Duodenal mucosa (tissue), 2 donors: Measurements from ENCODE around the gene ITPRIP.
A peak's percentile ranks its signal among the peaks of the same experiment; 100 is the strongest.

Experiments
- H3K27ac ChIP-seq: one replicate; pipeline ENCODE4 v1.7.0; 2013; ENCODE audit warnings: low read depth, low read length
- H3K27me3 ChIP-seq, 2 donors: one replicate each; pipeline ENCODE4 v1.7.0; 2013; ENCODE audit warnings: low read length in 2 of 2, control low read depth in 1 of 2; ENCODE audit not compliant: insufficient read depth in 2 of 2, control insufficient read depth in 1 of 2
- H3K36me3 ChIP-seq, 2 donors: one replicate each; pipeline ENCODE4 v1.7.0; 2013; ENCODE audit warnings: low read length in 2 of 2, control low read depth in 1 of 2; ENCODE audit not compliant: insufficient read depth in 2 of 2, control insufficient read depth in 1 of 2
- H3K4me1 ChIP-seq, 2 donors: one replicate each; pipeline ENCODE4 v1.7.0; 2013; ENCODE audit warnings: low read length in 2 of 2, control low read depth in 1 of 2; ENCODE audit not compliant: insufficient read depth in 2 of 2, control insufficient read depth in 1 of 2
- H3K4me3 ChIP-seq, 2 donors: one replicate each; pipeline ENCODE4 v1.7.0; 2013; ENCODE audit warnings: low read length in 2 of 2, low read depth in 1 of 2
- H3K9ac ChIP-seq, 2 donors: one replicate each; pipeline ENCODE4 v1.7.0; 2013; ENCODE audit warnings: low read length in 2 of 2, low read depth in 1 of 2
- H3K9me3 ChIP-seq, 2 donors: one replicate each; pipeline ENCODE4 v1.7.0; 2013; ENCODE audit warnings: low read length in 2 of 2, control low read depth in 1 of 2; ENCODE audit not compliant: control insufficient read depth in 1 of 2

ITPRIP gene

GRCh38 chr10:104333728-104334373 is 4.4 kb downstream of the ITPRIP start:
- Histone ChIP-seq H3K9me3 (no peaks in the 10 kb centered on the region), H3K4me1 (peaks cover 53 to 62% of the 10 kb centered on the region in 2 donors), H3K9ac (no peak overlapping the region), H3K36me3 (no peaks in the 10 kb centered on the region), H3K27me3 (no peaks in the 10 kb centered on the region), H3K27ac (no peak overlapping the region), H3K4me3 (no peak overlapping the region)

- H3K36me3 ChIP-seq: no peaks in the 10 kb centered on the region
- no peaks in the 10 kb centered on the region for H3K27me3 ChIP-seq
- peaks cover 60 to 69% of the 10 kb centered on the region in 2 donors for H3K4me1 ChIP-seq
- no peak overlapping the region for H3K9ac ChIP-seq
- H3K4me3 ChIP-seq: no peak overlapping the region
- H3K27ac ChIP-seq: no peak overlapping the region
- H3K9me3 ChIP-seq: no peaks in the 10 kb centered on the region
Observed at GRCh38 chr10:104333032-104333727, 5.1 kb downstream of the ITPRIP start.

- no peak overlapping the region for H3K4me3 ChIP-seq
- no peak overlapping the region for H3K9ac ChIP-seq
- H3K27me3 ChIP-seq: no peaks in the 10 kb centered on the region
- no peak overlapping the region for H3K27ac ChIP-seq
- H3K9me3 ChIP-seq: no peaks in the 10 kb centered on the region
- peaks cover 67 to 77% of the 10 kb centered on the region in 2 donors for H3K4me1 ChIP-seq
- H3K36me3 ChIP-seq: no peaks in the 10 kb centered on the region
Observed at GRCh38 chr10:104332243-104333031, 5.8 kb downstream of the ITPRIP start.

GRCh38 chr10:104331208-104331838 is 6.9 kb downstream of the ITPRIP start:
- H3K4me1 ChIP-seq: peaks cover 75 to 76% of the 10 kb centered on the region in 2 donors
- no peaks in the 10 kb centered on the region for H3K9me3 ChIP-seq
- peak overlapping the region; percentile 70 for H3K27ac ChIP-seq
- H3K27me3 ChIP-seq: no peaks in the 10 kb centered on the region
- H3K4me3 ChIP-seq: peak overlapping the region; percentile 1 to 24
- no peaks in the 10 kb centered on the region for H3K36me3 ChIP-seq
- H3K9ac ChIP-seq: peak overlapping the region; percentile 22 to 24

GRCh38 chr10:104330168-104331110 is 7.8 kb downstream of the ITPRIP start:
- Histone ChIP-seq H3K27ac (peak overlapping the region; percentile 70), H3K9ac (peak overlapping the region; percentile 22 to 24), H3K27me3 (no peaks in the 10 kb centered on the region), H3K36me3 (no peaks in the 10 kb centered on the region), H3K9me3 (no peaks in the 10 kb centered on the region), H3K4me3 (peak overlapping the region in 1 of 2 donors; percentile 24), H3K4me1 (peaks cover 76 to 79% of the 10 kb centered on the region in 2 donors)

- Histone ChIP-seq H3K9me3 (no peaks in the 10 kb centered on the region), H3K27me3 (no peaks in the 10 kb centered on the region), H3K36me3 (no peaks in the 10 kb centered on the region), H3K4me1 (peaks cover 76 to 80% of the 10 kb centered on the region in 2 donors), H3K4me3 (peak overlapping the region in 1 of 2 donors; percentile 7), H3K9ac (peak overlapping the region in 1 of 2 donors; percentile 15), H3K27ac (peak overlapping the region; percentile 28)
Observed at GRCh38 chr10:104329735-104330134, 8.5 kb downstream of the ITPRIP start.

- H3K27me3 ChIP-seq: no peaks in the 10 kb centered on the region
- no peaks in the 10 kb centered on the region for H3K9me3 ChIP-seq
- H3K4me1 ChIP-seq: peaks cover 83 to 86% of the 10 kb centered on the region in 2 donors
- peak overlapping the region in 1 of 2 donors; percentile 24 for H3K9ac ChIP-seq
- H3K4me3 ChIP-seq: peak overlapping the region; percentile 20 to 30
- H3K36me3 ChIP-seq: no peaks in the 10 kb centered on the region
- peak overlapping the region; percentile 68 for H3K27ac ChIP-seq
Observed at GRCh38 chr10:104328896-104329710, 9.2 kb downstream of the ITPRIP start.

- Histone ChIP-seq H3K9ac (peak overlapping the region; percentile 6 to 24), H3K4me1 (peaks cover 88% of the 10 kb centered on the region in 2 donors), H3K4me3 (peak overlapping the region; percentile 20 to 30), H3K27ac (peak overlapping the region; percentile 68), H3K27me3 (no peaks in the 10 kb centered on the region), H3K9me3 (no peaks in the 10 kb centered on the region), H3K36me3 (no peaks in the 10 kb centered on the region)
Observed at GRCh38 chr10:104328646-104328895, 9.7 kb downstream of the ITPRIP start.
